Neural cell (in vitro differentiated cells): ENCODE results near the gene CRTC1. TPM values are rescaled to one million over a fixed set of nuclear protein-coding genes. Genes with fewer than 3 reads are reported as not detected.

Source experiments
- H2AFZ ChIP-seq: fragments of 200-600, 300-800 bp; sonication (generic), shearing (Covaris generic); 2 replicates; pipeline ENCODE4 v1.6.0; 2014; ENCODE audit warnings: low read depth, mild to moderate bottlenecking, antibody characterized with exemption, low read length, moderate library complexity
- H3F3A ChIP-seq: fragments of 200-600 bp; shearing (Covaris generic); 2 replicates; pipeline ENCODE4 v1.6.1; 2016; ENCODE audit warnings: mild to moderate bottlenecking, moderate library complexity, mixed read lengths, antibody characterized with exemption, low read length; ENCODE audit not compliant: insufficient read depth, poor library complexity, severe bottlenecking
- H3K27ac ChIP-seq: fragments of 200-600, 300-800 bp; sonication (generic), shearing (Covaris generic); 2 replicates; pipeline ENCODE4 v1.5.1; 2014; ENCODE audit warnings: mild to moderate bottlenecking, low read length, moderate library complexity
- H3K27me3 ChIP-seq: fragments of 300-800, 200-600 bp; sonication (generic), shearing (Covaris generic); 2 replicates; pipeline ENCODE4 v1.6.0; 2014; ENCODE audit warnings: mild to moderate bottlenecking, low read depth, low read length, moderate library complexity; ENCODE audit not compliant: insufficient read depth
- H3K36me3 ChIP-seq: fragments of 300-800, 200-600 bp; sonication (generic), shearing (Covaris generic); 2 replicates; pipeline ENCODE4 v1.5.1; 2014; ENCODE audit warnings: mild to moderate bottlenecking, antibody characterized with exemption, low read length, moderate library complexity; ENCODE audit not compliant: insufficient read depth
- H3K4me2 ChIP-seq: fragments of 300-800, 200-600 bp; sonication (generic), shearing (Covaris generic); 2 replicates; pipeline ENCODE4 v1.6.0; 2014; ENCODE audit warnings: mild to moderate bottlenecking, low read length
- H3K4me3 ChIP-seq: fragments of 300-800, 200-600 bp; sonication (generic), shearing (Covaris generic); 2 replicates; pipeline ENCODE4 v1.5.1; 2014; ENCODE audit warnings: mild to moderate bottlenecking, low read length, moderate library complexity
- H3K79me2 ChIP-seq: fragments of 200-600 bp; shearing (Covaris generic); replicated peaks from 2 replicates; pipeline ENCODE4 v1.6.0; 2014; ENCODE audit warnings: mild to moderate bottlenecking, low read length, moderate library complexity; ENCODE audit not compliant: insufficient read depth
- H3K9ac ChIP-seq: fragments of 300-800, 200-600 bp; sonication (generic), shearing (Covaris generic); 2 replicates; pipeline ENCODE4 v1.6.1; 2016; ENCODE audit warnings: mild to moderate bottlenecking, low read length, mixed read lengths
- H3K9me2 ChIP-seq: fragments of 200-600 bp; shearing (Covaris generic); 2 replicates; pipeline ENCODE4 v1.6.1; 2016; ENCODE audit warnings: mild to moderate bottlenecking, low read length, mixed read lengths; ENCODE audit not compliant: insufficient read depth
- H3K9me3 ChIP-seq: fragments of 200-600, 300-800 bp; sonication (generic), shearing (Covaris generic); 2 replicates; pipeline ENCODE4 v1.6.1; 2016; ENCODE audit warnings: mild to moderate bottlenecking, mixed run types, low read length, moderate library complexity, mixed read lengths
- H4K20me1 ChIP-seq: fragments of 200-600 bp; shearing (Covaris generic); 2 replicates; pipeline ENCODE4 v1.6.1; 2016; ENCODE audit warnings: mild to moderate bottlenecking, mixed run types; ENCODE audit not compliant: insufficient read depth
- CTCF ChIP-seq: fragments of 450-650 bp; IDR thresholded peaks from 2 replicates; pipeline ENCODE4 v1.5.1; 2014; ENCODE audit warnings: antibody characterized with exemption, mild to moderate bottlenecking, moderate library complexity; ENCODE audit not compliant: poor library complexity, severe bottlenecking
- EP300 ChIP-seq: fragments of 450-650 bp; conservative IDR thresholded peaks from 2 replicates; pipeline ENCODE4 v1.6.1; 2014; ENCODE audit warnings: antibody characterized with exemption, mild to moderate bottlenecking, moderate library complexity; ENCODE audit not compliant: poor library complexity, severe bottlenecking
- MXI1 ChIP-seq: fragments of 450-650 bp; conservative IDR thresholded peaks from 2 replicates; pipeline ENCODE4 v1.6.1; 2014; ENCODE audit warnings: antibody characterized with exemption, mild to moderate bottlenecking; ENCODE audit not compliant: poor library complexity, severe bottlenecking
- POLR2AphosphoS5 ChIP-seq: IDR thresholded peaks from 2 replicates; pipeline ENCODE4 v1.6.1; 2012
- RAD21 ChIP-seq: fragments of 450-650 bp; conservative IDR thresholded peaks from 2 replicates; pipeline ENCODE4 v1.6.1; 2014; ENCODE audit warnings: antibody characterized with exemption, mild to moderate bottlenecking, moderate library complexity
- REST ChIP-seq: IDR thresholded peaks from 2 replicates; pipeline ENCODE4 v1.6.1; 2012; ENCODE audit warnings: borderline replicate concordance
- SMC3 ChIP-seq: fragments of 450-650 bp; conservative IDR thresholded peaks from 2 replicates; pipeline ENCODE4 v1.6.1; 2014; ENCODE audit warnings: antibody characterized with exemption, mild to moderate bottlenecking, moderate library complexity; ENCODE audit not compliant: poor library complexity
- TAF1 ChIP-seq: IDR thresholded peaks from 2 replicates; pipeline ENCODE4 v1.6.1; 2012; ENCODE audit warnings: low read depth
- polyA plus RNA-seq: library from polyadenylated mRNA; depleted of rRNA; stranded (reverse); fragments of >200 nt; gene quantifications from 2 replicates; pipeline ENCODE4 v1.2.3, GENCODE V29; 2014

CRTC1 gene
- polyA plus RNA-seq, 1 donor from 2014 or later = 10.4 TPM

- H3K9ac ChIP-seq = no peak overlapping the region
- no peaks in the 10 kb centered on the region for H3F3A ChIP-seq
- H3K4me2 ChIP-seq = no peak overlapping the region
- H3K4me3 ChIP-seq = no peak overlapping the region
- no peak for TF ChIP-seq TAF1
- no peak for TF ChIP-seq EP300
- no peak for TF ChIP-seq RAD21
- TF ChIP-seq REST = no peak
- TF ChIP-seq POLR2AphosphoS5 = no peak
- no peak for TF ChIP-seq MXI1
- TF ChIP-seq CTCF = no peak
- no peaks in the 10 kb centered on the region for H4K20me1 ChIP-seq
- no peak overlapping the region for H3K27ac ChIP-seq
- H3K9me2 ChIP-seq = no peaks in the 10 kb centered on the region
- H3K79me2 ChIP-seq = no peaks in the 10 kb centered on the region
- no peak overlapping the region for H2AFZ ChIP-seq
- peaks cover 5% of the 10 kb centered on the region for H3K36me3 ChIP-seq
- H3K27me3 ChIP-seq = no peaks in the 10 kb centered on the region
- H3K9me3 ChIP-seq = no peaks in the 10 kb centered on the region
These were observed 71.0 kb downstream of the CRTC1 start for GRCh38 chr19:18754501-18754900.

- H3K9me2 ChIP-seq = no peaks in the 10 kb centered on the region
- H4K20me1 ChIP-seq = no peaks in the 10 kb centered on the region
- no peaks in the 10 kb centered on the region for H3K9me3 ChIP-seq
- no peaks in the 10 kb centered on the region for H3F3A ChIP-seq
- no peak overlapping the region for H3K4me3 ChIP-seq
- no peaks in the 10 kb centered on the region for H3K27me3 ChIP-seq
- no peak overlapping the region for H3K4me2 ChIP-seq
- H2AFZ ChIP-seq = no peak overlapping the region
- TF ChIP-seq CTCF (no peak), EP300 (no peak), TAF1 (no peak), MXI1 (no peak), SMC3 (no peak), POLR2AphosphoS5 (no peak), REST (no peak)
- H3K36me3 ChIP-seq = peaks cover 5% of the 10 kb centered on the region
- H3K79me2 ChIP-seq = no peaks in the 10 kb centered on the region
- no peak overlapping the region for H3K27ac ChIP-seq
- no peak overlapping the region for H3K9ac ChIP-seq
These were observed 73.4 kb downstream of the CRTC1 start for GRCh38 chr19:18756896-18757295.
